Measurements from ENCODE around the gene SNTG2. TPM values are rescaled to one million over a fixed set of nuclear protein-coding genes. Genes with fewer than 3 reads are reported as not detected.

Gene SNTG2
- total RNA-seq, 2 donors from 2014 or later, result 2.0 to 5.0 TPM

DNA sequence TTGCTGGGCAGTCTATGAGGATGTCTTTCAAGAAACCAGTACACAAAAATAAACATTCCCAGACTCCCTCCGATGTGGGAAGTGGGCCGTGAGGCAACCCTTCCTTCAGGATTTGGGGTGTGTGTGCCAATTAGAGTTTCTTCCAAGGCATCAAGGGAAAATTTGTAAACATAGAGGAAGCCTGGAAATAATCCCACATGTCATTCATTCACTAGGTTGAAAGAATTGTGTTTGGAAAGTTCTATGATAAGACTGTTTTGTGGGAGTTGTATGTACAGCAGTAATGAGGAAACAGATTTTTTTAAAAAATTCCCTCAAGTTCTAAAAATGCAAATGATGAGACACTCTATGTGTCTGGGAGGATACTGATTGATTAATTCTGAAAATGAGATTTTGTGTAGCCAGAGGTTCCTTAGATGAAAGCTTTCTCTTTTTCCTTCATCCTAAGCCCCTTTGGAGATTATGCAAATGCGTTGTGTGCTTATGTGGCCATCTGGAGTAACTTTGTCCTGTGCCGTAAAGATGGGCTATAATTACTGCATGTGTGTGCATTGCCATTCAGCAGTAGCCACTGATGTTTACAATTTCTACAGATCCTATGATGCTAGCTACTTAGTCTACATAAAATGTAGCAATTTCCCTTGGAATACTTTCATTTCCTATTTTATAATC is 354.8 kb downstream of the SNTG2 start:
- no peaks in the 10 kb centered on the region for H3K4me1 ChIP-seq (replicated peaks)
- DNase-seq (ENCODE audit: low spot score), result no peak
- TF ChIP-seq POLR2A (IDR thresholded peaks at IDR 0.05) (no peak), POLR2AphosphoS5 (IDR thresholded peaks at IDR 0.05) (no peak)
- TF ChIP-seq, protein P1, sequence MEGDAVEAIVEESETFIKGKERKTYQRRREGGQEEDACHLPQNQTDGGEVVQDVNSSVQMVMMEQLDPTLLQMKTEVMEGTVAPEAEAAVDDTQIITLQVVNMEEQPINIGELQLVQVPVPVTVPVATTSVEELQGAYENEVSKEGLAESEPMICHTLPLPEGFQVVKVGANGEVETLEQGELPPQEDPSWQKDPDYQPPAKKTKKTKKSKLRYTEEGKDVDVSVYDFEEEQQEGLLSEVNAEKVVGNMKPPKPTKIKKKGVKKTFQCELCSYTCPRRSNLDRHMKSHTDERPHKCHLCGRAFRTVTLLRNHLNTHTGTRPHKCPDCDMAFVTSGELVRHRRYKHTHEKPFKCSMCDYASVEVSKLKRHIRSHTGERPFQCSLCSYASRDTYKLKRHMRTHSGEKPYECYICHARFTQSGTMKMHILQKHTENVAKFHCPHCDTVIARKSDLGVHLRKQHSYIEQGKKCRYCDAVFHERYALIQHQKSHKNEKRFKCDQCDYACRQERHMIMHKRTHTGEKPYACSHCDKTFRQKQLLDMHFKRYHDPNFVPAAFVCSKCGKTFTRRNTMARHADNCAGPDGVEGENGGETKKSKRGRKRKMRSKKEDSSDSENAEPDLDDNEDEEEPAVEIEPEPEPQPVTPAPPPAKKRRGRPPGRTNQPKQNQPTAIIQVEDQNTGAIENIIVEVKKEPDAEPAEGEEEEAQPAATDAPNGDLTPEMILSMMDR (IDR thresholded peaks at IDR 0.05), result no peak
- no peak overlapping the region for H3K27ac ChIP-seq
- H3K36me3 ChIP-seq, result no peaks in the 10 kb centered on the region
- no peaks in the 10 kb centered on the region for H3K27me3 ChIP-seq (replicated peaks; ENCODE audit: insufficient read depth)
- intact Hi-C loops (cut with DNase I), result no loop called here
- H3K9me3 ChIP-seq, result no peaks in the 10 kb centered on the region
- H3K4me3 ChIP-seq, result no peak overlapping the region
- 79% methylated on average over 4 of the region's 4 CpGs for WGBS

GRCh38 chr2:1306014-1306686 is 355.5 kb downstream of the SNTG2 start:
- no peak overlapping the region for H3K27ac ChIP-seq
- no peak overlapping the region for H3K4me3 ChIP-seq
- intact Hi-C loops (cut with DNase I), result no loop called here
- 92% methylated on average over 12 of the region's 13 CpGs for WGBS
- H3K9me3 ChIP-seq, result no peaks in the 10 kb centered on the region
- no peaks in the 10 kb centered on the region for H3K4me1 ChIP-seq (replicated peaks)
- no peaks in the 10 kb centered on the region for H3K27me3 ChIP-seq (replicated peaks; ENCODE audit: insufficient read depth)
- no peak for DNase-seq (ENCODE audit: low spot score)
- H3K36me3 ChIP-seq, result no peaks in the 10 kb centered on the region
- TF ChIP-seq POLR2AphosphoS5 (IDR thresholded peaks at IDR 0.05) (no peak), POLR2A (IDR thresholded peaks at IDR 0.05) (no peak)
- TF ChIP-seq, protein P1 (IDR thresholded peaks at IDR 0.05), result no peak

DNA sequence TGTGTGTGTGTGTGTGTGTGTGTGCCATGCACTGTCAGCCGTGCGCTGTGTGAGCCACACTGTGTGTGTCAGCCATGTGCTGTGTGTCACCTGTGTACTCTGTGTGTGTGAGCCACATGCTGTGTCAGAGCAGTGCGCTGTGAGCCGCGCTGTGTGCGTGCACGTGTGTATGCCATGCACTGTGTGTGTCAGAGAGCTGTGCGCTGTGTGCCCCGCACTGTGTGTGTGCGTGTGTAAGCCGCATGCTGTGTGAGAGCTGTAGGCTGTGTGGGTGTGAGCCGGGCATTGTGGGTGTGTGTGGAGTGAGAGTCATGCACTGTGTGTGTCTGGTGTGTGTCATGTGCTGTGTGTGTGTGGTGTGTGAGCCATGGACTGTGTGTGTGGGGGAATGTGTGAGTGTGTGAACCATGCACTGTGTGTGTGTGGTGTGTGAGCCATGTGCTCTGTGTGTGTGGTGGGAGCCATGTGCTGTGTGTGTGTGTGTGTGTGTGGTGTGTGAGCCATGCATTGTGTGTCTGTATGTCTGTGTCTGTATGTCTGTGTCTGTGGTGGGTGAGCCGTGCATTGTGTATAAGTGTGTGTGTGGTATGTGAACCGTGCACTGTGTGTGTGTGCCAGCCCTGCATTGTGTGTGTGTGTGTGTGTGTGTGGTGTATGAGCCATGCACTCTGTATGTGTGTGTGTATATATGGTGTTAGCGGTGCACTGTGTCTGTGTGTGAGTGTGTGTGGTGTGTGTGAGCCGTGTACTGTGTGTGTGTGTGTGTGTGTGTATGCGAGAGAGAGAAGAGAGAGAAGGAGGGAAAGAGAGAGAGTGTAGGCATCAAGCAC is 356.3 kb downstream of the SNTG2 start:
- no peaks in the 10 kb centered on the region for H3K36me3 ChIP-seq
- 92% methylated on average over 17 of the region's 17 CpGs for WGBS
- no peaks in the 10 kb centered on the region for H3K4me1 ChIP-seq (replicated peaks)
- intact Hi-C loops (cut with DNase I), result no loop called here
- no peak overlapping the region for H3K4me3 ChIP-seq
- DNase-seq (ENCODE audit: low spot score), result no peak
- no peaks in the 10 kb centered on the region for H3K27me3 ChIP-seq (replicated peaks; ENCODE audit: insufficient read depth)
- no peak overlapping the region for H3K27ac ChIP-seq
- no peaks in the 10 kb centered on the region for H3K9me3 ChIP-seq
- no peak for TF ChIP-seq POLR2AphosphoS5 (IDR thresholded peaks at IDR 0.05)
- no peak for TF ChIP-seq POLR2A (IDR thresholded peaks at IDR 0.05)
- TF ChIP-seq, protein P1 (IDR thresholded peaks at IDR 0.05), result no peak

GRCh38 chr2:1307670-1308069 is 357.0 kb downstream of the SNTG2 start:
- no peak for DNase-seq (ENCODE audit: low spot score)
- no peaks in the 10 kb centered on the region for H3K36me3 ChIP-seq
- H3K4me1 ChIP-seq (replicated peaks), result no peaks in the 10 kb centered on the region
- H3K27me3 ChIP-seq (replicated peaks; ENCODE audit: insufficient read depth), result no peaks in the 10 kb centered on the region
- intact Hi-C loops (cut with DNase I), result no loop called here
- 93% methylated on average over 23 of the region's 23 CpGs for WGBS
- no peak overlapping the region for H3K4me3 ChIP-seq
- H3K9me3 ChIP-seq, result no peaks in the 10 kb centered on the region
- TF ChIP-seq, protein P1 (IDR thresholded peaks at IDR 0.05), result no peak
- TF ChIP-seq POLR2AphosphoS5 (IDR thresholded peaks at IDR 0.05), result no peak
- TF ChIP-seq POLR2A (IDR thresholded peaks at IDR 0.05), result no peak
- H3K27ac ChIP-seq, result no peak overlapping the region

Data from prostate gland (tissue), 2 donors.